EH (cell line): ENCODE results near the gene ABHD11.
"Not testable (repeated sequence)": the region's sequence is repeated elsewhere in the genome, so short reads cannot be mapped to it uniquely, and the experiment has no call there.

Experiments
- DNase-seq: peaks from one replicate; pipeline ENCODE4 v3.0.0-alpha.2; 2015; ENCODE audit warnings: low read depth

ABHD11 gene

GRCh38 chr7:73742753-73743641, 4.4 kb upstream of the ABHD11 start:
- DNase-seq, result no peak

- DNase-seq, result no peak
These were observed 3.7 kb upstream of the ABHD11 start for GRCh38 chr7:73742338-73742752.

GRCh38 chr7:73741600-73741999, 3.0 kb upstream of the ABHD11 start:
- DNase-seq, result no peak

GRCh38 chr7:73740771-73741170, 2.2 kb upstream of the ABHD11 start:
- DNase-seq, result no peak

- no peak for DNase-seq
These were observed 1.6 kb upstream of the ABHD11 start for GRCh38 chr7:73740212-73740611.

DNA sequence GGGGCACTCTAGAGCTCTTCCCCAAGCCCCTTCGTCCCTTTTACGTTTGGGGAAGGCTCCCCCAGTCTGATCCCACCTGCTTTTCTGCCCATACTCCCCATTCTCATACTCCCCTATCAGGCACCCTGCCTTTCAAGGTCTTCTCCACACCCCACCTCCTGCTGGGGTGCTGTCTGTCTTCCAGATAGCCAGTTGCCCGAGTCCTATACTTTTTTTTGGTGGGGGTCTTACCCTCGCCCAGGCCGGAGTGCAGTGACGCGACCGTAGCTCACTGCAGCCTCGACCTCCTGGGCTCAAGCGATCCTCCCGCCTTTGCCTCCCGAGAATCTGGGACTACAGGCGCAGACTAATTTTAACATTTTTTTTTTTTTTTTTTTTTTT, 775 bp upstream of the ABHD11 start:
- DNase-seq, result no peak

DNA sequence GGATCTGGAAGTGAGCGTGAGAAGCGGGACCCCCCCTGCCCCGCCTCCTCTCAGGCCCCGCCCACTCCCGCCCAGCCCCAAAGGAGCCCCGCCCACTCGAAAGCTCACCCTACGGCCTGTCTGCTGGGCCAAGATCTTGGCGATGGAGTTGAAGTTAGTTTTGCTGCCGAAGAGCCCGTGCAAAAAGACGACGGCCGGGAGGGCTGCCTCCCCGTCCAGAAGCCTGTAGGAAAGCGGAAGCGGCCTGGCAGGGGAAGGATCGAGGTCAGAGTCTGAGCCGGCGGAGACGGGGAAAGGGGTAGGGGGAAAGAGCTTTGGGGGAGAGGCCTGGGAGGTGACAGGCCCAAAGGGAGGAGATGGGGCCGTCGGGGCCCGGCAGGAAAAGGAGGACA, 386 bp downstream of the ABHD11 start:
- peak; percentile 67 for DNase-seq

DNA sequence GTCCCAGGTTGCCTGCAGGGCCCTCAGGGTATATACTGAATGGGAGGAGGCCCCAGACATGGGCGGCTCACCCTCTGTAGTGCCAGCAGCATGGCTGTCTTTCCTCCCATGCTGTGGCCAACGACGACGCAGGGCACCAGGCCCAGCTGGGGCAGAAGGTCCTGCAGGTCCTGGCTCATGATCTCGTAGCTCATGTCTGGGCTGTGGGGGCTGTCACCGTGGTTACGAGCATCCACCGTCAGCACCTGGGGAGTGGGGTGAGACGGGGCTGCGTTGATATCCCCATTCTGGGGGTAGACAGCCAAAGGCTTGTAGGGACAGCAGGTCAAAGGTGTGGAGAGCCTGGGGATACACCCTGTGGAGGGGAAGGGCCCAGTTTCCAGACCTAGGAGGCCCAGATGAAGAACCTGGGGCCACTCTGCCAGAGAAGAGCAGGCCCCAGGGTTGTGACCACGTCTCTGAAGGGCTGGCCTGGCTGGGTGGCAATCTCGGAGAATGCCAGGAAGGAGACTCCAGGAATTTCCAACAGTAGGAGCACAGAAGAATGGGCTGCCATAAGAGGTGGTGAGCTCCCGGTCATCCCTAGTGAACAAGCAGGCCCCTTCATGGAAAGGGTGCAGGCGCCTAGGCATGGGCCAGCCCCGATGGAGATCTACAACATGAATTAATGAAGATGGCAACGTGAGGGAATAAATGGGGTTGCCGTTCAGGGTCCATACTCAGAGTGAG, 947 bp downstream of the ABHD11 start:
- no peak for DNase-seq

DNA sequence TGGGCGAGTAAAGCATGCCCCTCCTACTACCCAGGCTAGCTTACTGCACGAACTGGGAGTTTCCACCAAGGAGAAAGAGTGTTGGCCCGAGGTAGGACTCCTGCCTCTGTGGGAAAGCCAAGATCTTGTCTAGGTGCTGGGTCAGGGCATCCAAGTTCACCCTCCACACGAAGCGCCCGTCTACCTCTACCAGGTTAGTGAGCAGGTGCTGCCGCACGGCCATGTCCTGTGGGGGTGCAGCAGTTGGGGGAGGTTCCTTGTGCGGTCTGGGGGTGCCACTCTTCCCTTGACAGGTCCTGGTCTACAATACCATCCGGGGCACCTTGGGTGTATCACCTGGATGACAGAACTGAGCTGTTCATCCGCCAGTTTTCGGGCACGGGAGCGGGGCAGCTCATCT, 1.7 kb downstream of the ABHD11 start:
- no peak for DNase-seq

DNA sequence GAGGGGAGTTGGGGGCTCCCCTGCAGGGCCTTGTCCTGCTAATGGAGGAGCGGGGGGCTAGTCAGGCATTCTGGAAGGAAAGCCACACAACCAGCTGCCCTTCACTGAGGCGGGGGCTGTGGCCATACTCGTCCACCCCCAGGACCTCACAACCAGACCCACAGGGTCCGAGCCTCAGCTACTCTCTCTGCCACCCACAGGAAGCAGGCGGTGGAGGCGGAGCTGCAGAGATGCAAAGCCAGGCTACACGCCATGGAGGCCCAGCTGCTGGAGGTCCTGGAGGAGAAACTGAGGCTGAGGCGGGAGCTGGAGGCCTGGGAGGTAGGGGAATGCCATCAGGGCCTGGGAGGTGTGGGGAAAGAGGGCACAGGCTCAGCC, 3.1 kb downstream of the ABHD11 start:
- no peak for DNase-seq

DNA sequence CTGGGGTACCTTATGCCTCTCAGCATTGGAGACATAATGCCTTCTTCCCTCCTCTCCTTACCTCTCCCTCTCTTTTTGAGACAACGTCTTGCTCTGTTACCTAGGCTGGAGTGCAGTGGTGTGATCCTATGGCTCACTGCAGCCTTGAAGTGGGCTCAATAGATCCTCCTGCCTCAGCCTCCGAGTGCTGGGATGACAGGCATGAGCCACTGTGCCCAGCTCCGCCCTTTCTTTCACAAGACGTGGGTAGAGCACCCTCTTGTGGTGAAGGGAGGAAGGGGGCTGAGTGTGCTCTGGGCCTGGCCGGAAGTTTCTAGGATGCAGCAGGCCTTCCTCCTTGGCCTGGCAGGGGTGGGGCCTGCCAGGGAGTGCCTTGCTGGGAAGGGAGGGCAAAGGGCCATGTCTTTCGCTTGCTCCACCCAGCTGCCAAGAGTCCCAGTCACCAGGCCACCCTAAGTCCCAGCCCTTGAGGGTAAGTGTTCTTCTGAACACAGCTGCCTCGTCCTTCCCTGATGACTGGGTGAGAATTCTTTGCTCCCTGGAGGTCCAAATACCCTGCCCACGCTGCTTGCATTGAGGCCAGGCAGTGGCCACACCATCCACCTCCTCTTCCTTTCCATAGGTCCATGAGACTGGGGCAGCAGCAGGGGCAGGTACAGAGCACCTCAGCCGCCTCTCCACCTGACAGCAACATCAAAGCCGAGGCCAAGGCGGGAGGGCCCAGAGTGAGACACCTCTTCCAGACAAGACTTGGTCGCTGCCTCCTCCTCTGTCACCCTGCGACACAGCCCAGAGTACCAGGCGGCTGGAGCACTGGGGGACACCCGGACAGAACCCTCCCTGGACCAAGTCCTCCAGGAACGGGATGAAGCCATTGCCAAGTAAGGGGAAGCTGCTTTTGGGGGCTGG, 3.7 kb downstream of the ABHD11 start:
- DNase-seq, result peak; percentile 96

GRCh38 chr7:73732397-73732796, 6.2 kb downstream of the ABHD11 start:
- DNase-seq, result no peak

DNA sequence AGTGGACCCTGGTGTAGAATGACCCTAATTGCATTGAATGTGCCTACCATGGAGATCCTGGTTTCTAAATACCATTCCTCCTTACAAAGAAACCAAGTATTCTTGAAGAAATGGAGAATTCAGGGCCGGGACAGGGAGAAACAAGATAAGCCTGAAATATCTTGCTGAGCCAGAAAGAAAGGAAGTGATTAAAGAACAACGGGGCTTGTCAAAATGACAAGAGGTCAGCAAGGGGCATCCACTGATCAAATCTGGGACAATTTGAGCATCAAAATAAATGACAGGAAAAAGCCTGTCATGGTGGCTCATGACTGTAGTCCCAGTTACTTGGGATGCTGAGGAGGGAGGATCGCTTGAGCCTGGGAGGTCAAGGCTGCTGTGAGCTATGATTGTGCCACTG, 8.1 kb downstream of the ABHD11 start:
- no peak for DNase-seq

DNA sequence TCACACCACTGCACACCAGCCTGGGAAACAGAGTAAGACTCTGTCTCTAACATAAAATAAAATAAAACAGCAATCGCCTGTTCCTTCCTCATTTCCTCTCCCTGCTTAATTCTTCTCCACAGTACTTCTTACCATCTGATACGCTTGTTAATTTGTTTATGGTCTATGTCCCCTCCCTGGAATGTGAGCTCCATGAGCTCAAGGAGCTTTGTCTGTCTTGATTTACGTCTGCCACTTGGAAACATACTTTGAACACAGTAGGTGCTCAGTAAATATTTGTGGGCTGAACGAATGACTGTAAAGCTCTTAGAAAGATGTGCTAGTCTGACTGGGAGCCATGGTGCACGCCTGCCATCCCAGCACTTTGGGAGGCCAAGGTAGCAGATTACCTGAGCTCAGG, 10.1 kb downstream of the ABHD11 start:
- no peak for DNase-seq

DNA sequence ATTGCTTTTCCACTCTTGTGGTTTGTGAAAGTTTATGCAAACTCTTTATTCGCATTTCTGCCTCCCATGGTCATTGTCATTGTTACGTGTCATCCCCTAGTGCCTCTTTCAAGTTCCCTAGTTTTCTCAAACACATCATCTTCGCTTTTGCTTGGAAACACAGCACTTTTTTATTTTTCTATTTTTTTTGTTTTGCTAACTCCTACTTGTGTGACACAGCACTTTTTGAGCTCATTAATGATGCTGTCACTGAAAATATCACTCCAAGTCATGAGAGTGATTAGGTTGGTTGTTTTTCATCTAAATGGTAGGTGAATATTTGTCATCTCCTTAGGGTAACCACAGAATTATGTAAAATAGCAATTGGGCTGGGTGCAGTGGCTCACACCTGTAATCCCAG, 10.7 kb downstream of the ABHD11 start:
- no peak for DNase-seq

- no peak for DNase-seq
These were observed 12.5 kb downstream of the ABHD11 start for GRCh38 chr7:73726083-73726466.

- no peak for DNase-seq
These were observed 14.8 kb downstream of the ABHD11 start for GRCh38 chr7:73723813-73724212.

DNA sequence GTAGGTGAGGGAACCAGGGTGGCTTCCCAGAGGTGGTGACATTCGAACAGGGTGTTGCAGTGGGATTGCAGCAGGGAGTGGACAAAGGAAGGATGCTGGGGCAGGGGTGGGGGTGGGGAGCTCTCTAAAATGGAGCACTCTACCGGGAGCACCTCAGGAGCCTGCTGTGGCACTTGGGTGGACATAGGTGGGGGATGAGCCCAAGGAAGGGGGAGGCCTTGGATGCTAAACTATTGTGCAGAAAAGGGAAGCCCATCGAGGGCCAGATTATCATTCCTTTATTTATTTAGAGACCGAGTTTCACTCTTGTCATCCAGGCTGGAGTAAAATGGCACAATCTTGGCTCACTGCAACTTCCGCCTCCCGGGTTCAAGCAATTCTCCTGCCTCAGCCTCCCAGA, 15.8 kb downstream of the ABHD11 start:
- DNase-seq, result no peak

GRCh38 chr7:73722182-73722581, 16.4 kb downstream of the ABHD11 start:
- not testable (repeated sequence) for DNase-seq

GRCh38 chr7:73721377-73721817, 17.2 kb downstream of the ABHD11 start:
- DNase-seq, result no peak

- DNase-seq, result not testable (repeated sequence)
These were observed 18.2 kb downstream of the ABHD11 start for GRCh38 chr7:73720443-73720842.

- DNase-seq, result no peak
These were observed 18.8 kb downstream of the ABHD11 start for GRCh38 chr7:73719806-73720169.
